H1 (cell line): ENCODE data around the gene ACOT12. TPM values are rescaled to one million over a fixed set of nuclear protein-coding genes. Genes with fewer than 3 reads are reported as not detected.

Experiments
- CTCF ChIA-PET: fragments of 300-600 bp; sonication (Branson Sonifier 250); formaldehyde crosslinking; loops from one replicate; lab custom pipeline; 2021; ENCODE audit not compliant: partially characterized antibody; lab: Charles Lee
- POLR2A ChIA-PET: fragments of 300-600 bp; sonication (Branson Sonifier 250); formaldehyde crosslinking; loops from one replicate; lab custom pipeline; 2021; ENCODE audit warnings: inconsistent platforms; ENCODE audit not compliant: partially characterized antibody; lab: Charles Lee
- DNase-seq, 2 experiments: peaks; one replicate each; pipeline versions ENCODE4 v3.0.0 to v3.0.0-alpha.2; 2010 to 2022; ENCODE audit warnings: low spot score in 2 of 2, low read depth in 1 of 2, mixed read lengths in 1 of 2
- FAIRE-seq: peaks from 2 replicates; lab custom pipeline; 2011; peaks lifted over from hg19 to GRCh38; lab: Jason Lieb, UNC
- H2AFZ ChIP-seq: 2 replicates; pipeline ENCODE4 v1.8.1; 2012; ENCODE audit warnings: low read length, inconsistent platforms
- H2AK5ac ChIP-seq: 2 replicates; pipeline ENCODE4 v1.6.1; 2013; ENCODE audit warnings: low read depth, low read length
- H2BK120ac ChIP-seq: replicated peaks from 2 replicates; pipeline ENCODE3; 2013; ENCODE audit warnings: low read depth, low read length, inconsistent platforms
- H2BK12ac ChIP-seq: 2 replicates; pipeline ENCODE4 v1.6.1; 2013; ENCODE audit warnings: low read depth, low read length
- H2BK15ac ChIP-seq: 2 replicates; pipeline ENCODE4 v1.6.1; 2013; ENCODE audit warnings: low read length
- H2BK20ac ChIP-seq: 2 replicates; pipeline ENCODE4 v1.6.1; 2013; ENCODE audit warnings: low read length
- H2BK5ac ChIP-seq: 2 replicates; pipeline ENCODE4 v1.6.1; 2013; ENCODE audit warnings: low read depth, low read length
- H3K14ac ChIP-seq: 2 replicates; pipeline ENCODE4 v1.6.1; 2013; ENCODE audit warnings: inconsistent platforms; ENCODE audit not compliant: insufficient read length
- H3K18ac ChIP-seq: 2 replicates; pipeline ENCODE4 v1.6.1; 2013; ENCODE audit warnings: low read length; ENCODE audit errors: extremely low read depth
- H3K23ac ChIP-seq: 2 replicates; pipeline ENCODE4 v1.6.1; 2013; ENCODE audit warnings: inconsistent platforms; ENCODE audit not compliant: insufficient read length
- H3K23me2 ChIP-seq: 2 replicates; pipeline ENCODE4 v1.6.1; 2013; ENCODE audit warnings: low read depth, low read length
- H3K27ac ChIP-seq: 2 replicates; pipeline ENCODE4 v1.6.1; 2011; ENCODE audit warnings: low read depth, low read length, inconsistent platforms
- H3K27me3 ChIP-seq, 4 experiments: replicated peaks in 1 of 4; 1 replicate in 1 of 4; 2 replicates in 3 of 4; pipeline versions ENCODE4 v1.6.1 to v1.8.1; 2011 to 2013; ENCODE audit warnings: low read length in 3 of 4, mild to moderate bottlenecking in 3 of 4, inconsistent platforms in 2 of 4, mixed read lengths in 2 of 4, moderate library complexity in 1 of 4; ENCODE audit not compliant: control insufficient read depth in 3 of 4, insufficient read depth in 3 of 4; ENCODE audit errors: extremely low read depth in 1 of 4
- H3K36me3 ChIP-seq, 4 experiments: 2 replicates each; pipeline versions ENCODE4 v1.6.1 to v1.8.1; 2011 to 2013; ENCODE audit warnings: mild to moderate bottlenecking in 4 of 4, low read length in 3 of 4, moderate library complexity in 2 of 4, control low read depth in 1 of 4, inconsistent platforms in 1 of 4; ENCODE audit not compliant: insufficient read depth in 4 of 4, control insufficient read depth in 2 of 4
- H3K4ac ChIP-seq: replicated peaks from 2 replicates; pipeline ENCODE3; 2013; ENCODE audit warnings: low read length, low read depth, mixed read lengths, inconsistent platforms; ENCODE audit not compliant: insufficient read length
- H3K4me1 ChIP-seq, 4 experiments: replicated peaks in 1 of 4; 1 replicate in 1 of 4; 2 replicates in 3 of 4; pipeline versions ENCODE4 v1.6.1 to v1.8.1; 2011 to 2013; ENCODE audit warnings: low read length in 3 of 4, inconsistent platforms in 2 of 4, mixed read lengths in 1 of 4; ENCODE audit not compliant: insufficient read depth in 4 of 4, control insufficient read depth in 3 of 4
- H3K4me2 ChIP-seq, 2 experiments: 2 replicates each; pipeline versions ENCODE4 v1.6.1 to v1.8.1; 2011 to 2013; ENCODE audit warnings: low read depth in 2 of 2, low read length in 2 of 2, control low read depth in 1 of 2, inconsistent platforms in 1 of 2, mild to moderate bottlenecking in 1 of 2; ENCODE audit not compliant: insufficient read depth in 1 of 2
- H3K4me3 ChIP-seq, 4 experiments: fragments of 200-600, 300-600 bp in 1 of 4; sonication (generic), shearing (Covaris generic), sonication (Bioruptor Twin) in 1 of 4; 2 replicates each; pipeline versions ENCODE4 v1.5.1 to v1.8.1; 2011 to 2016; ENCODE audit warnings: low read length in 4 of 4, low read depth in 3 of 4, control low read depth in 2 of 4, inconsistent platforms in 2 of 4, mild to moderate bottlenecking in 2 of 4, mixed read lengths in 1 of 4, moderate library complexity in 1 of 4; ENCODE audit not compliant: insufficient read depth in 2 of 4; ENCODE audit errors: extremely low read depth in 1 of 4
- H3K56ac ChIP-seq: replicated peaks from 2 replicates; pipeline ENCODE3; 2013; ENCODE audit warnings: low read depth, mild to moderate bottlenecking, mixed read lengths, low read length, inconsistent platforms; ENCODE audit not compliant: insufficient read length
- H3K79me1 ChIP-seq: 2 replicates; pipeline ENCODE4 v1.6.1; 2013; ENCODE audit warnings: low read depth, low read length, control low read depth
- H3K79me2 ChIP-seq, 2 experiments: 2 replicates each; pipeline versions ENCODE4 v1.6.1 to v1.8.1; 2012 to 2013; ENCODE audit warnings: low read length in 2 of 2, mild to moderate bottlenecking in 2 of 2, inconsistent platforms in 1 of 2; ENCODE audit not compliant: insufficient read depth in 2 of 2, control insufficient read depth in 1 of 2
- H3K9ac ChIP-seq, 4 experiments: replicated peaks in 1 of 4; 1 replicate in 1 of 4; 2 replicates in 3 of 4; pipeline versions ENCODE4 v1.6.1 to v1.8.1; 2011 to 2013; ENCODE audit warnings: low read depth in 3 of 4, low read length in 3 of 4, control low read depth in 2 of 4, mild to moderate bottlenecking in 2 of 4, moderate library complexity in 2 of 4, inconsistent platforms in 1 of 4; ENCODE audit errors: extremely low read depth in 1 of 4
- H3K9me3 ChIP-seq, 2 experiments: 2 replicates each; pipeline versions ENCODE4 v1.6.1 to v1.8.1; 2012 to 2013; ENCODE audit warnings: mild to moderate bottlenecking in 2 of 2, moderate library complexity in 2 of 2, control low read depth in 1 of 2, inconsistent platforms in 1 of 2, low read depth in 1 of 2, low read length in 1 of 2, mixed read lengths in 1 of 2; ENCODE audit not compliant: insufficient read depth in 2 of 2
- H4K20me1 ChIP-seq, 2 experiments: replicated peaks in 1 of 2; 2 replicates each; pipeline versions ENCODE3 to v1.8.1; 2011 to 2013; ENCODE audit warnings: inconsistent platforms in 2 of 2, low read length in 2 of 2, mild to moderate bottlenecking in 1 of 2; ENCODE audit not compliant: insufficient read depth in 2 of 2, control insufficient read depth in 1 of 2
- H4K5ac ChIP-seq: 2 replicates; pipeline ENCODE4 v1.6.1; 2013; ENCODE audit warnings: low read length, low read depth, mixed read lengths, inconsistent platforms; ENCODE audit not compliant: insufficient read length
- H4K8ac ChIP-seq: 2 replicates; pipeline ENCODE4 v1.8.0; 2013; ENCODE audit warnings: mild to moderate bottlenecking, moderate library complexity, low read length, inconsistent platforms; ENCODE audit not compliant: insufficient read depth; ENCODE audit errors: extremely low read depth
- H4K91ac ChIP-seq: replicated peaks from 2 replicates; pipeline ENCODE3; 2013; ENCODE audit warnings: low read length, mixed read lengths, inconsistent platforms; ENCODE audit not compliant: insufficient read length
- CEBPB ChIP-seq: IDR thresholded peaks from 2 replicates; pipeline ENCODE4 v1.6.1; 2012; ENCODE audit warnings: low read depth, low read length
- CHD1 ChIP-seq: IDR thresholded peaks from 2 replicates; pipeline ENCODE4 v1.6.1; 2012; ENCODE audit warnings: low read depth, low read length, improper control_type of control experiment
- JUND ChIP-seq: IDR thresholded peaks from 2 replicates; pipeline ENCODE4 v1.6.1; 2011; ENCODE audit warnings: mild to moderate bottlenecking, improper control_type of control experiment, low read length
- MAFK ChIP-seq: IDR thresholded peaks from 2 replicates; pipeline ENCODE4 v1.6.1; 2012; ENCODE audit warnings: low read depth, mild to moderate bottlenecking, improper control_type of control experiment, low read length
- RAD21 ChIP-seq, 2 experiments: IDR thresholded peaks in 1 of 2; conservative IDR thresholded peaks in 1 of 2; 2 replicates each; pipeline ENCODE4 v1.6.1; 2011; ENCODE audit warnings: low read depth in 2 of 2, low read length in 2 of 2, improper control_type of control experiment in 1 of 2, inconsistent platforms in 1 of 2, mild to moderate bottlenecking in 1 of 2, moderate library complexity in 1 of 2
- SUZ12 ChIP-seq: fragments of 200-600 bp; sonication (generic); IDR thresholded peaks from 2 replicates; pipeline ENCODE4 v1.6.1; 2012; ENCODE audit warnings: mild to moderate bottlenecking, inconsistent platforms, low read length, moderate library complexity, mixed read lengths
- TAF1 ChIP-seq: IDR thresholded peaks from 2 replicates; pipeline ENCODE4 v1.6.1; 2011; ENCODE audit warnings: mild to moderate bottlenecking, low read depth, low read length
- TCF12 ChIP-seq: IDR thresholded peaks from 2 replicates; pipeline ENCODE4 v1.6.1; 2011; ENCODE audit warnings: low read depth, mild to moderate bottlenecking, low read length
- WGBS, 2 experiments: shearing (Covaris generic) in 1 of 2; methylation state at CpG; one replicate each; pipeline versions ENCODE4 v1.1.6 to v1.1.7; 2013 to 2015; ENCODE audit warnings: low lambda C conversion rate in 2 of 2, mixed read lengths in 2 of 2, inconsistent platforms in 1 of 2, low coverage in 1 of 2, missing lambda C conversion rate in 1 of 2; ENCODE audit not compliant: insufficient replicate concordance in 2 of 2, insufficient coverage in 1 of 2, insufficient read length in 1 of 2; ENCODE audit errors: extremely low coverage in 1 of 2, missing lambda C conversion rate in 1 of 2; 5-methylcytosine and 5-hydroxymethylcytosine counted together
- polyA plus RNA-seq, 7 experiments: library from polyadenylated mRNA; depleted of rRNA in 3 of 7; stranded (reverse) in 5 of 7; unstranded in 2 of 7; fragments of >200 nt in 5 of 7; fragments of 200-250 nt in 2 of 7; gene quantifications; 1 replicate in 5 of 7; 2 replicates in 1 of 7; 4 replicates in 1 of 7; pipeline versions ENCODE4 v1.2.1 to v1.2.3, GENCODE V29; 2011 to 2013; ENCODE audit warnings: missing spikeins in 2 of 7, mixed read lengths in 2 of 7
- total RNA-seq: library from RNA; stranded (reverse); fragmentation: NEBNext Ultra II Directional; extraction: Animal tissue kit (Norgen Biotek cat#: 25700); gene quantifications from 2 replicates; pipeline ENCODE4 v1.2.1, GENCODE V29; 2021
- TF ChIP-seq, protein P1 (sequence below): IDR thresholded peaks from 2 replicates; pipeline ENCODE4 v1.6.1; 2012; ENCODE audit warnings: inconsistent platforms
- TF ChIP-seq, protein P2 (sequence below), 3 experiments: IDR thresholded peaks; 1 replicate in 2 of 3; 2 replicates in 1 of 3; pipeline versions ENCODE4 v1.5.1 to v1.6.1; 2011; ENCODE audit warnings: low read length in 3 of 3, mild to moderate bottlenecking in 3 of 3, inconsistent platforms in 2 of 3, low read depth in 1 of 3, moderate library complexity in 1 of 3; ENCODE audit not compliant: insufficient read depth in 1 of 3; ENCODE audit errors: control extremely low read depth in 1 of 3
- TF ChIP-seq, protein P3 (sequence below): IDR thresholded peaks from 2 replicates; pipeline ENCODE4 v1.6.1; 2012; ENCODE audit warnings: inconsistent platforms

Gene ACOT12
- total and polyA plus RNA-seq, 2 of the 8 experiments (the other 6 are each of a cell fraction or from before 2014, with no cell fraction given), result 0.29 TPM; not detected in 1

DNA sequence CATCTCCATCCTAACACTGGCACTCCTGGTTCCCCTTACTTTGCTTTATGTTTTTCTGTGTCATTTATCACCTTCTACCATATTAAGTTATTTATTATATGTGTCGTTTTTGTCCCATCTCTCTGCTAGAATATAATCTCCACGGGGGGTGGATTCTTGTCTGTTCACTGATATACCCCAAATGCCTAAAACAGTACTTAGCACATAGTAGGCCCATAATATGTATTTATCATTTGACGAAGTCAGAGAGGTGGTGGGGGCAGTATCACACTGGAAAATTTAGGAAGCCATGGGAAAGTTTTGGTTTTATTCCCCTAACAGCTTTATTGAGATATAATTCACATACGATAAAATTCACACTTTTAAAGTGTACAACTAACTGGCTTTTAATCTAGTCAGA is 78.1 kb downstream of the ACOT12 start:
- CTCF ChIA-PET, result interaction anchor here (0.9 kb wide), 1 partner anchor 16 kb away, joined by 3 read pairs; no protein-coding TSS in a partner anchor
- H3K4me2 ChIP-seq, result no peak overlapping the region
- no peaks in the 10 kb centered on the region for H3K79me2 ChIP-seq
- no peak overlapping the region for H2BK120ac ChIP-seq
- no peak overlapping the region for H3K4ac ChIP-seq
- no peaks in the 10 kb centered on the region for H4K20me1 ChIP-seq
- H3K23ac ChIP-seq, result no peak overlapping the region
- H3K27ac ChIP-seq, result no peak overlapping the region
- H3K79me1 ChIP-seq, result no peaks in the 10 kb centered on the region
- WGBS, 2 experiments, result 82% methylated on average over 4 of the region's 4 CpGs; no CpG with 5 or more reads in 1 of the 2 experiments
- H2BK5ac ChIP-seq, result no peak overlapping the region
- H3K56ac ChIP-seq, result no peak overlapping the region
- H3K36me3 ChIP-seq, result peaks cover 0 to 20% (median 6%) of the 10 kb centered on the region in 4 experiments; a peak in 4 of 8 replicates
- no peak overlapping the region for H3K18ac ChIP-seq
- no peaks in the 10 kb centered on the region for H3K23me2 ChIP-seq
- H4K5ac ChIP-seq, result no peak overlapping the region
- H2AK5ac ChIP-seq, result no peak overlapping the region
- H2BK15ac ChIP-seq, result no peak overlapping the region
- FAIRE-seq, result no peak
- no peak overlapping the region for H3K9ac ChIP-seq
- H3K4me1 ChIP-seq, result peaks cover 0 to 6% (median 1%) of the 10 kb centered on the region in 4 experiments; a peak in 2 of 7 replicates
- H3K4me3 ChIP-seq, result no peak overlapping the region
- H2BK20ac ChIP-seq, result no peak overlapping the region
- POLR2A ChIA-PET, result interaction anchor here (0.6 to 4.4 kb wide), 2 partner anchors 14 to 28 kb away, joined by 6 to 33 read pairs; partner anchors contain the start of gene ZCCHC9
- no peak for DNase-seq
- H3K14ac ChIP-seq, result no peak overlapping the region
- H4K91ac ChIP-seq, result no peak overlapping the region
- no peaks in the 10 kb centered on the region for H3K27me3 ChIP-seq
- no peak overlapping the region for H2AFZ ChIP-seq
- no peaks in the 10 kb centered on the region for H3K9me3 ChIP-seq
- no peak overlapping the region for H2BK12ac ChIP-seq
- no peak overlapping the region for H4K8ac ChIP-seq
- TF ChIP-seq MAFK (no peak), RAD21 (IDR thresholded peaks at IDR 0.05 in 1 of 2, conservative IDR thresholded peaks at IDR 0.05 in 1 of 2; ENCODE audit: low read depth in 2 of 2, low read length in 2 of 2) (no peak), TCF12 (no peak), CEBPB (no peak), JUND (no peak), CHD1 (no peak), SUZ12 (no peak), TAF1 (no peak)
- TF ChIP-seq, protein P1, sequence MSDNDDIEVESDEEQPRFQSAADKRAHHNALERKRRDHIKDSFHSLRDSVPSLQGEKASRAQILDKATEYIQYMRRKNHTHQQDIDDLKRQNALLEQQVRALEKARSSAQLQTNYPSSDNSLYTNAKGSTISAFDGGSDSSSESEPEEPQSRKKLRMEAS, result no peak
- TF ChIP-seq, protein P2, sequence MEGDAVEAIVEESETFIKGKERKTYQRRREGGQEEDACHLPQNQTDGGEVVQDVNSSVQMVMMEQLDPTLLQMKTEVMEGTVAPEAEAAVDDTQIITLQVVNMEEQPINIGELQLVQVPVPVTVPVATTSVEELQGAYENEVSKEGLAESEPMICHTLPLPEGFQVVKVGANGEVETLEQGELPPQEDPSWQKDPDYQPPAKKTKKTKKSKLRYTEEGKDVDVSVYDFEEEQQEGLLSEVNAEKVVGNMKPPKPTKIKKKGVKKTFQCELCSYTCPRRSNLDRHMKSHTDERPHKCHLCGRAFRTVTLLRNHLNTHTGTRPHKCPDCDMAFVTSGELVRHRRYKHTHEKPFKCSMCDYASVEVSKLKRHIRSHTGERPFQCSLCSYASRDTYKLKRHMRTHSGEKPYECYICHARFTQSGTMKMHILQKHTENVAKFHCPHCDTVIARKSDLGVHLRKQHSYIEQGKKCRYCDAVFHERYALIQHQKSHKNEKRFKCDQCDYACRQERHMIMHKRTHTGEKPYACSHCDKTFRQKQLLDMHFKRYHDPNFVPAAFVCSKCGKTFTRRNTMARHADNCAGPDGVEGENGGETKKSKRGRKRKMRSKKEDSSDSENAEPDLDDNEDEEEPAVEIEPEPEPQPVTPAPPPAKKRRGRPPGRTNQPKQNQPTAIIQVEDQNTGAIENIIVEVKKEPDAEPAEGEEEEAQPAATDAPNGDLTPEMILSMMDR (IDR thresholded peaks at IDR 0.05; ENCODE audit: control extremely low read depth in 1 of 3, insufficient read depth in 1 of 3, low read depth in 1 of 3, low read length in 3 of 3), result no peak
- TF ChIP-seq, protein P3, sequence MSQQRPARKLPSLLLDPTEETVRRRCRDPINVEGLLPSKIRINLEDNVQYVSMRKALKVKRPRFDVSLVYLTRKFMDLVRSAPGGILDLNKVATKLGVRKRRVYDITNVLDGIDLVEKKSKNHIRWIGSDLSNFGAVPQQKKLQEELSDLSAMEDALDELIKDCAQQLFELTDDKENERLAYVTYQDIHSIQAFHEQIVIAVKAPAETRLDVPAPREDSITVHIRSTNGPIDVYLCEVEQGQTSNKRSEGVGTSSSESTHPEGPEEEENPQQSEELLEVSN, result no peak
